WTC11 (cell line): ENCODE measurements around the gene EXOC1L. TPM values are rescaled to one million over a fixed set of nuclear protein-coding genes. Genes with fewer than 3 reads are reported as not detected.

Source experiments
- ATAC-seq: fragments of 200-7000 bp; cut with Tn5 transposase; 2 replicates; pipeline ENCODE4 v1.10.0; 2021; ENCODE audit warnings: mild to moderate bottlenecking, moderate library complexity
- CTCF ChIA-PET: fragments of 300-600 bp; sonication (Branson Sonifier 250); formaldehyde crosslinking; loops from one replicate; lab custom pipeline; 2021; ENCODE audit warnings: antibody characterized with exemption; lab: Charles Lee
- POLR2A ChIA-PET: fragments of 350-600 bp; sonication (Branson Sonifier 250); formaldehyde crosslinking; loops from one replicate; lab custom pipeline; 2021; ENCODE audit warnings: antibody characterized with exemption; lab: Charles Lee
- DNase-seq: peaks from one replicate; pipeline ENCODE4 v3.0.0; 2021; ENCODE audit warnings: low spot score
- H3K27ac Mint-ChIP-seq: 2 replicates; pipeline ENCODE4 v1.8.0; 2021; ENCODE audit warnings: mixed read lengths
- H3K27me3 Mint-ChIP-seq: 2 replicates; pipeline ENCODE4 v1.8.0; 2021; ENCODE audit warnings: low read depth, mild to moderate bottlenecking, moderate library complexity, mixed read lengths
- H3K36me3 Mint-ChIP-seq: 2 replicates; pipeline ENCODE4 v1.8.0; 2021; ENCODE audit warnings: mixed read lengths
- H3K4me1 Mint-ChIP-seq: 2 replicates; pipeline ENCODE4 v1.8.0; 2022; ENCODE audit warnings: mixed read lengths
- H3K4me3 Mint-ChIP-seq: 2 replicates; pipeline ENCODE4 v1.8.0; 2021; ENCODE audit warnings: mild to moderate bottlenecking, moderate library complexity, mixed read lengths
- H3K9me3 Mint-ChIP-seq: 2 replicates; pipeline ENCODE4 v1.8.0; 2021; ENCODE audit warnings: mixed read lengths
- AFF4 ChIP-seq: sonication (generic); formaldehyde crosslinking; IDR thresholded peaks from 2 replicates; pipeline ENCODE4 v1.8.1; 2023; ENCODE audit warnings: mild to moderate bottlenecking, missing genetic modification reagents, borderline replicate concordance
- ATF6 ChIP-seq: sonication (generic); formaldehyde crosslinking; IDR thresholded peaks from 2 replicates; pipeline ENCODE4 v1.8.1; 2023; ENCODE audit warnings: mild to moderate bottlenecking, missing genetic modification reagents
- CBFB ChIP-seq: sonication (generic); formaldehyde crosslinking; IDR thresholded peaks from 2 replicates; pipeline ENCODE4 v1.8.1; 2022; ENCODE audit warnings: mild to moderate bottlenecking, low read depth, missing genetic modification reagents
- E2F1 ChIP-seq: sonication (generic); formaldehyde crosslinking; IDR thresholded peaks from 2 replicates; pipeline ENCODE4 v1.8.0; 2022; ENCODE audit warnings: mild to moderate bottlenecking, missing genetic modification reagents
- IRF1 ChIP-seq: sonication (generic); formaldehyde crosslinking; IDR thresholded peaks from 2 replicates; pipeline ENCODE4 v1.8.0; 2023; ENCODE audit warnings: missing genetic modification reagents
- JAZF1 ChIP-seq: fragments of 250-450 bp; sonication (Bioruptor Pico); IDR thresholded peaks from 2 replicates; pipeline ENCODE4 v1.9.0; 2021; ENCODE audit warnings: moderate library complexity, mild to moderate bottlenecking, inconsistent platforms
- MYBL2 ChIP-seq: sonication (generic); formaldehyde crosslinking; IDR thresholded peaks from 2 replicates; pipeline ENCODE4 v1.8.1; 2023; ENCODE audit warnings: mild to moderate bottlenecking, moderate library complexity, missing genetic modification reagents
- NR2C2 ChIP-seq: sonication (generic); formaldehyde crosslinking; IDR thresholded peaks from 2 replicates; pipeline ENCODE4 v1.8.0; 2022; ENCODE audit warnings: mild to moderate bottlenecking, missing genetic modification reagents
- SOX15 ChIP-seq: fragments of 250-450 bp; sonication (Bioruptor Pico); IDR thresholded peaks from 2 replicates; pipeline ENCODE4 v1.9.0; 2021; ENCODE audit warnings: mild to moderate bottlenecking
- STAT6 ChIP-seq: sonication (generic); formaldehyde crosslinking; conservative IDR thresholded peaks from 2 replicates; pipeline ENCODE4 v1.8.1; 2023; ENCODE audit warnings: mild to moderate bottlenecking, low read depth, missing genetic modification reagents, moderate library complexity
- TCF7 ChIP-seq: sonication (generic); formaldehyde crosslinking; IDR thresholded peaks from 2 replicates; pipeline ENCODE4 v1.8.0; 2022; ENCODE audit warnings: mild to moderate bottlenecking, low read depth, missing genetic modification reagents, moderate library complexity
- TEAD4 ChIP-seq: sonication (generic); formaldehyde crosslinking; IDR thresholded peaks from 2 replicates; pipeline ENCODE4 v1.8.0; 2022; ENCODE audit warnings: mild to moderate bottlenecking, missing genetic modification reagents
- ZBTB43 ChIP-seq: sonication (generic); formaldehyde crosslinking; IDR thresholded peaks from 2 replicates; pipeline ENCODE4 v1.8.1; 2023; ENCODE audit warnings: mild to moderate bottlenecking, missing genetic modification reagents
- ZNF121 ChIP-seq: sonication (generic); formaldehyde crosslinking; IDR thresholded peaks from 2 replicates; pipeline ENCODE4 v1.8.0; 2023; ENCODE audit warnings: missing genetic modification reagents
- ZNF219 ChIP-seq: sonication (generic); formaldehyde crosslinking; IDR thresholded peaks from 2 replicates; pipeline ENCODE4 v1.8.0; 2023; ENCODE audit warnings: missing genetic modification reagents, mild to moderate bottlenecking, borderline replicate concordance
- ZNF232 ChIP-seq: sonication (generic); formaldehyde crosslinking; IDR thresholded peaks from 2 replicates; pipeline ENCODE4 v1.8.0; 2022; ENCODE audit warnings: mild to moderate bottlenecking, missing genetic modification reagents
- ZSCAN18 ChIP-seq: fragments of 250-450 bp; sonication (Bioruptor Pico); IDR thresholded peaks from 2 replicates; pipeline ENCODE4 v2.1.2; 2022; ENCODE audit warnings: mild to moderate bottlenecking, moderate library complexity
- total RNA-seq: library from RNA; stranded (reverse); gene quantifications from 3 replicates; pipeline ENCODE4 v1.2.3, GENCODE V29; 2021
- TF ChIP-seq, protein P1 (sequence below): fragments of 250-450 bp; sonication (Bioruptor Pico); IDR thresholded peaks from 2 replicates; pipeline ENCODE4 v1.9.0; 2021; ENCODE audit warnings: mild to moderate bottlenecking
- TF ChIP-seq, protein P2 (sequence below): fragments of 250-450 bp; sonication (Bioruptor Pico); conservative IDR thresholded peaks from 2 replicates; pipeline ENCODE4 v1.9.0; 2021; ENCODE audit warnings: mild to moderate bottlenecking

The EXOC1L gene
- total RNA-seq, 1 experiment from 2014 or later, result not detected

GRCh38 chr4:55884093-55884850, 64.7 kb downstream of the EXOC1L start (continued):
- no peak for TF ChIP-seq AFF4 (CRISPR knock-in tag)
- TF ChIP-seq ZNF232 (CRISPR knock-in tag), result no peak
- no peak for TF ChIP-seq TCF7
- TF ChIP-seq, protein P1, sequence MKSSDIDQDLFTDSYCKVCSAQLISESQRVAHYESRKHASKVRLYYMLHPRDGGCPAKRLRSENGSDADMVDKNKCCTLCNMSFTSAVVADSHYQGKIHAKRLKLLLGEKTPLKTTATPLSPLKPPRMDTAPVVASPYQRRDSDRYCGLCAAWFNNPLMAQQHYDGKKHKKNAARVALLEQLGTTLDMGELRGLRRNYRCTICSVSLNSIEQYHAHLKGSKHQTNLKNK, result no peak

DNA sequence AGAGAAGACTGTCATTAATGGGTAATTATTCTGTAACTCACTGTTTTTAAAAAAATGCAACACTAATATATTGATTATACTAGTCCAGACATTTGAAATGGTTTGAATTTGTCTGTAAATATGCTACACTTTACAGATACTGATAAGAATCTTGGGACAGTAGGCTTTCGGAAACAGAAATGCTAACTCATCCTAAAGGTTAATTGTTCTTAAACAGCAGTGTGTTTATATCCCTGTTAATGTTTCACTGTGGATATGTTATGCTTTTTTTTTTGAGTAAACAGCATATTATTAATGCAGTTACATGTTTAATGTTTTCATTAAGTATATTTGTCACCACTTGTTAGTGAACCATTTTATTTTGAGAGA, 65.2 kb downstream of the EXOC1L start:
- H3K4me3 Mint-ChIP-seq, result no peak overlapping the region
- peaks cover 18% of the 10 kb centered on the region for H3K36me3 Mint-ChIP-seq
- ATAC-seq, result no peak
- POLR2A ChIA-PET, result no interaction called here
- DNase-seq, result no peak
- CTCF ChIA-PET, result no interaction called here
- H3K4me1 Mint-ChIP-seq, result 0 out of 2 replicates have a peak, but pooled peaks cover 3% of the 10 kb centered on the region
- peaks cover 9% of the 10 kb centered on the region for H3K9me3 Mint-ChIP-seq
- H3K27ac Mint-ChIP-seq, result no peak overlapping the region; the same call in 1 of the 2 replicates
- no peaks in the 10 kb centered on the region for H3K27me3 Mint-ChIP-seq
- TF ChIP-seq TEAD4 (CRISPR knock-in tag) (no peak), ZBTB43 (CRISPR knock-in tag) (no peak), NR2C2 (CRISPR knock-in tag) (no peak), JAZF1 (CRISPR knock-in tag) (no peak), ATF6 (CRISPR knock-in tag) (no peak), STAT6 (CRISPR knock-in tag) (no peak), MYBL2 (no peak), ZNF219 (CRISPR knock-in tag) (no peak), E2F1 (CRISPR knock-in tag) (no peak), CBFB (CRISPR knock-in tag) (no peak), ZSCAN18 (no peak), ZNF121 (CRISPR knock-in tag) (no peak), IRF1 (CRISPR knock-in tag) (no peak), SOX15 (CRISPR knock-in tag) (no peak)
- TF ChIP-seq, protein P2, sequence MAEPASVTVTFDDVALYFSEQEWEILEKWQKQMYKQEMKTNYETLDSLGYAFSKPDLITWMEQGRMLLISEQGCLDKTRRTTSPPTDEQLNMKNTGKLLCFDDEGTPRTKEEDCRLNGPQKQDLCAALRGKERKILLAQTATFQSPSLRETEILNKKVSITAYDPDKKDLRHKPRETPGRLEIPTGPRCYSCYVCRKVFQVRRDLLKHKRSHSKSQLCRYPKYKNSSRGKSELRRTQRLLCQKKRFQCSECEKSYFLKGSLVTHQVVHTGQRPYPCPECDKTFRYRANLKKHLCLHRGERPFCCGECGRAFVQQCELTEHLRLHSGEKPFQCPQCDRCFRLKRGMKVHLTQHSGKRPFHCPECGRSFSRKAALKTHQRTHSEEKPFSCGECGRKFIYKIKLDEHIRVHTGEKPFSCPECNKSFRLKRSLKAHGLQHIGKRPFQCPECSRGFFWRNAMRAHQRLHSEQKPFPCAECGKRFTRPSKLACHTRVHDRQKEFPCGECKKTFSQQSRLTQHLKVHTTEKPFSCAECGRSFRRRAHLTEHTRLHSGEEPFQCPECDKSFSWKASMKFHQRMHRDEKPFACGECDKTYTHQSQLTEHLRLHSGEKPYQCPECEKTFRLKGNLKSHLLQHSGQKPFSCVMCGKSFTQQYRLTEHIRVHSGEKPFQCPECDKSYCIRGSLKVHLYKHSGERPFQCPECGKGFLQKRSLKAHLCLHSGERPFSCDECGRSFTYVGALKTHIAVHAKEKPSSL (CRISPR knock-in tag), result no peak
